CD4-positive, CD25-positive, alpha-beta regulatory T cell (primary cell): Measurements from ENCODE around the gene TTLL5. TPM values are rescaled to one million over a fixed set of nuclear protein-coding genes. Genes with fewer than 3 reads are reported as not detected.
A peak's percentile ranks its signal among the peaks of the same experiment; 100 is the strongest.
"Not testable (repeated sequence)": the region's sequence is repeated elsewhere in the genome, so short reads cannot be mapped to it uniquely, and the experiment has no call there.

Experiments
- ATAC-seq, 2 donors: fragments of 150-1000 bp; cut with Tn5 transposase; one replicate each; pipeline ENCODE4 v1.10.0; 2021; ENCODE audit warnings: low read depth in 2 of 2, moderate number of reproducible peaks in 2 of 2, moderate library complexity in 1 of 2
- DNase-seq, 3 donors: peaks; one replicate each; pipeline versions ENCODE4 v3.0.0 to v3.0.0-alpha.2; 2012 to 2022; ENCODE audit warnings: mixed read lengths in 1 of 3
- H3K27ac ChIP-seq: one replicate; pipeline ENCODE4 v1.7.0; 2013; ENCODE audit warnings: mild to moderate bottlenecking, low read length; ENCODE audit not compliant: insufficient read depth, poor library complexity, severe bottlenecking
- H3K27me3 ChIP-seq: one replicate; pipeline ENCODE4 v1.7.0; 2013; ENCODE audit warnings: low read length; ENCODE audit not compliant: control insufficient read depth, insufficient read depth
- H3K36me3 ChIP-seq: one replicate; pipeline ENCODE4 v1.7.0; 2013; ENCODE audit warnings: mild to moderate bottlenecking, low read length, moderate library complexity; ENCODE audit not compliant: control insufficient read depth, insufficient read depth
- H3K4me1 ChIP-seq: 2 replicates; pipeline ENCODE4 v1.7.0; 2013; ENCODE audit warnings: mild to moderate bottlenecking, low read length; ENCODE audit not compliant: insufficient read depth, control insufficient read depth, poor library complexity, severe bottlenecking
- H3K4me3 ChIP-seq: one replicate; pipeline ENCODE4 v1.7.0; 2013; ENCODE audit warnings: low read depth, mild to moderate bottlenecking, low read length, moderate library complexity
- H3K9me3 ChIP-seq, 2 experiments: 1 replicate in 1 of 2; 2 replicates in 1 of 2; pipeline ENCODE4 v1.7.0; 2013; ENCODE audit warnings: low read length in 2 of 2, mild to moderate bottlenecking in 1 of 2, moderate library complexity in 1 of 2; ENCODE audit not compliant: control insufficient read depth in 2 of 2
- H3K27ac Mint-ChIP-seq, 3 donors: one replicate each; pipeline ENCODE4 v1.8.0; 2020 to 2022; ENCODE audit warnings: mild to moderate bottlenecking in 3 of 3, mixed read lengths in 3 of 3, moderate library complexity in 2 of 3
- H3K27me3 Mint-ChIP-seq: one replicate; pipeline ENCODE4 v1.8.0; 2022; ENCODE audit warnings: mild to moderate bottlenecking, mixed read lengths
- H3K36me3 Mint-ChIP-seq: one replicate; pipeline ENCODE4 v1.8.0; 2020; ENCODE audit warnings: mixed read lengths
- H3K4me1 Mint-ChIP-seq, 4 donors: one replicate each; pipeline ENCODE4 v1.8.0; 2020 to 2022; ENCODE audit warnings: mixed read lengths in 4 of 4, mild to moderate bottlenecking in 1 of 4
- H3K4me3 Mint-ChIP-seq, 4 donors: one replicate each; pipeline ENCODE4 v1.8.0; 2020 to 2022; ENCODE audit warnings: mild to moderate bottlenecking in 4 of 4, mixed read lengths in 4 of 4, moderate library complexity in 3 of 4
- H3K9me3 Mint-ChIP-seq, 7 donors: one replicate each; pipeline ENCODE4 v1.8.0; 2020 to 2022; ENCODE audit warnings: mixed read lengths in 7 of 7, mild to moderate bottlenecking in 3 of 7, moderate library complexity in 2 of 7
- polyA plus RNA-seq, 4 donors: library from polyadenylated mRNA; unstranded; fragments of 300-500 nt; fragmentation: Illumina TruSeq; gene quantifications; one replicate each; pipeline ENCODE4 v1.2.3, GENCODE V29; 2021
- total RNA-seq: library from RNA; stranded (reverse); gene quantifications from one replicate; pipeline ENCODE4 v1.2.3, GENCODE V29; 2022

The TTLL5 gene
- total and polyA plus RNA-seq, 5 donors from 2014 or later = 4.9 to 39.2 (median 8.7) TPM

- DNase-seq = no peak
- H3K27ac ChIP-seq = no peak overlapping the region
- ATAC-seq = no peak
- H3K4me1 ChIP-seq = no peaks in the 10 kb centered on the region
- H3K27ac Mint-ChIP-seq = peak overlapping the region in 1 of 3 donors; percentile 9
- H3K4me3 ChIP-seq = no peak overlapping the region
- H3K27me3 Mint-ChIP-seq = no peaks in the 10 kb centered on the region
- peaks cover 0 to 8% (median 0%) of the 10 kb centered on the region in 7 donors for H3K9me3 Mint-ChIP-seq
- no peaks in the 10 kb centered on the region for H3K4me1 Mint-ChIP-seq
- H3K9me3 ChIP-seq = no peaks in the 10 kb centered on the region
- H3K4me3 Mint-ChIP-seq = no peak overlapping the region
- no peaks in the 10 kb centered on the region for H3K27me3 ChIP-seq
- H3K36me3 ChIP-seq = no peaks in the 10 kb centered on the region
- H3K36me3 Mint-ChIP-seq = peaks cover 27% of the 10 kb centered on the region
These were observed 181.5 kb downstream of the TTLL5 start for GRCh38 chr14:75842551-75842950.

GRCh38 chr14:75844486-75844885 is 183.4 kb downstream of the TTLL5 start:
- Mint-ChIP-seq H3K4me3 (no peak overlapping the region), H3K27me3 (no peaks in the 10 kb centered on the region), H3K4me1 (peaks cover 0 to 2% (median 0%) of the 10 kb centered on the region in 4 donors), H3K9me3 (no peaks in the 10 kb centered on the region), H3K36me3 (peaks cover 15% of the 10 kb centered on the region), H3K27ac (no peak overlapping the region)
- H3K27ac ChIP-seq = no peak overlapping the region
- no peaks in the 10 kb centered on the region for H3K4me1 ChIP-seq
- no peaks in the 10 kb centered on the region for H3K9me3 ChIP-seq
- no peak for ATAC-seq
- no peak for DNase-seq
- H3K36me3 ChIP-seq = no peaks in the 10 kb centered on the region
- no peak overlapping the region for H3K4me3 ChIP-seq
- H3K27me3 ChIP-seq = no peaks in the 10 kb centered on the region

GRCh38 chr14:75845136-75845804 is 184.2 kb downstream of the TTLL5 start:
- DNase-seq (no peak), ATAC-seq (no peak)
- peaks cover 0 to 2% (median 0%) of the 10 kb centered on the region in 4 donors for H3K4me1 Mint-ChIP-seq
- Histone ChIP-seq H3K27me3 (no peaks in the 10 kb centered on the region), H3K9me3 (no peaks in the 10 kb centered on the region), H3K4me3 (no peak overlapping the region), H3K27ac (no peak overlapping the region), H3K4me1 (no peaks in the 10 kb centered on the region), H3K36me3 (no peaks in the 10 kb centered on the region)
- no peak overlapping the region for H3K27ac Mint-ChIP-seq
- H3K27me3 Mint-ChIP-seq = no peaks in the 10 kb centered on the region
- peaks cover 9% of the 10 kb centered on the region for H3K36me3 Mint-ChIP-seq
- H3K9me3 Mint-ChIP-seq = no peaks in the 10 kb centered on the region
- no peak overlapping the region for H3K4me3 Mint-ChIP-seq

GRCh38 chr14:75846694-75847093 is 185.6 kb downstream of the TTLL5 start:
- not testable (repeated sequence) for H3K27me3 ChIP-seq, H3K4me3 ChIP-seq, H3K9me3 ChIP-seq, H3K9me3 Mint-ChIP-seq, H3K4me1 ChIP-seq, H3K27me3 Mint-ChIP-seq, H3K27ac Mint-ChIP-seq, DNase-seq, H3K36me3 ChIP-seq, H3K27ac ChIP-seq, H3K4me3 Mint-ChIP-seq, H3K36me3 Mint-ChIP-seq, ATAC-seq, H3K4me1 Mint-ChIP-seq

GRCh38 chr14:75847584-75847983 is 186.5 kb downstream of the TTLL5 start:
- no peak overlapping the region for H3K4me3 ChIP-seq
- H3K27me3 ChIP-seq = no peaks in the 10 kb centered on the region
- DNase-seq (no peak), ATAC-seq (no peak)
- Mint-ChIP-seq H3K27ac (no peak overlapping the region), H3K27me3 (no peaks in the 10 kb centered on the region), H3K4me3 (no peak overlapping the region), H3K4me1 (peaks cover 0 to 3% (median under 1%) of the 10 kb centered on the region in 4 donors), H3K36me3 (peaks cover 13% of the 10 kb centered on the region), H3K9me3 (no peaks in the 10 kb centered on the region)
- H3K9me3 ChIP-seq = no peaks in the 10 kb centered on the region
- H3K4me1 ChIP-seq = no peaks in the 10 kb centered on the region
- H3K27ac ChIP-seq = no peak overlapping the region
- H3K36me3 ChIP-seq = no peaks in the 10 kb centered on the region

- H3K9me3 ChIP-seq = no peaks in the 10 kb centered on the region
- ATAC-seq = no peak
- H3K27ac ChIP-seq = no peak overlapping the region
- H3K4me3 ChIP-seq = no peak overlapping the region
- no peak for DNase-seq
- peaks cover 0 to 3% (median under 1%) of the 10 kb centered on the region in 4 donors for H3K4me1 Mint-ChIP-seq
- H3K36me3 Mint-ChIP-seq = peaks cover 13% of the 10 kb centered on the region
- H3K4me3 Mint-ChIP-seq = no peak overlapping the region
- no peaks in the 10 kb centered on the region for H3K4me1 ChIP-seq
- H3K9me3 Mint-ChIP-seq = no peaks in the 10 kb centered on the region
- peaks cover 3% of the 10 kb centered on the region for H3K27me3 Mint-ChIP-seq
- no peak overlapping the region for H3K27ac Mint-ChIP-seq
- H3K27me3 ChIP-seq = no peaks in the 10 kb centered on the region
- H3K36me3 ChIP-seq = no peaks in the 10 kb centered on the region
These were observed 187.3 kb downstream of the TTLL5 start for GRCh38 chr14:75848167-75848913.

GRCh38 chr14:75849300-75849895 is 188.4 kb downstream of the TTLL5 start:
- peaks cover 0 to 3% (median under 1%) of the 10 kb centered on the region in 4 donors for H3K4me1 Mint-ChIP-seq
- no peak overlapping the region for H3K4me3 ChIP-seq
- H3K27me3 Mint-ChIP-seq = peaks cover 4% of the 10 kb centered on the region
- peaks cover 12% of the 10 kb centered on the region for H3K36me3 Mint-ChIP-seq
- no peak overlapping the region for H3K4me3 Mint-ChIP-seq
- no peaks in the 10 kb centered on the region for H3K27me3 ChIP-seq
- no peak for ATAC-seq
- H3K27ac ChIP-seq = no peak overlapping the region
- H3K36me3 ChIP-seq = no peaks in the 10 kb centered on the region
- no peak overlapping the region for H3K27ac Mint-ChIP-seq
- H3K9me3 ChIP-seq = no peaks in the 10 kb centered on the region
- DNase-seq = no peak
- H3K4me1 ChIP-seq = no peaks in the 10 kb centered on the region
- no peaks in the 10 kb centered on the region for H3K9me3 Mint-ChIP-seq
